ENCODE results near the gene HOXD10.

Gene HOXD10

DNA sequence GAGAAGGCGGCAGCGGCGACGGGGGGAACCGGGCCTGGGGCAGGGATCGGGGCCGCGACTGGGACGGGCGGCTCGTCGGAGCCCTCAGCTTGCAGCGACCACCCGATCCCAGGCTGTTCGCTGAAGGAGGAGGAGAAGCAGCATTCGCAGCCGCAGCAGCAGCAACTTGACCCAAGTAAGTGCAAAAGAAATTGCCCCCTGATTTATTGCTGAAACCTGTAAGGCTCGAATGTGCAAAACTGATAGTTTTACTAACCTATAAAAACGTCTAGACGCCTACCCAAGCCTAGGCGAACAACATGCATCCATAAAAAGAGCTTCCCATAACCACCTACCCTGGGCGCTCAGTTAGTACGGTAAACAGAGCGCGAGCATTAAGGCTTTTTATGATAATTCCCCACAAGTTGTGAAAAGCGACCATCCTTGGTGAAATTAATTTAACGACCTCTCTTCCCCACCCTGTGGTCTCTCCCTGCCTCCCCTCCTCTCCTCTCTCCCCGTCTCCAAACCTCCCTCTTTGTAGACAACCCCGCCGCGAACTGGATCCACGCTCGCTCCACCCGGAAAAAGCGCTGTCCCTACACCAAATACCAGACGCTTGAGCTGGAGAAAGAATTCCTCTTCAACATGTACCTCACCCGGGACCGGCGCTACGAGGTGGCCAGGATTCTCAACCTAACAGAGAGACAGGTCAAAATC, 7.0 kb downstream of the HOXD10 start:
- no peak for DNase-seq

DNA sequence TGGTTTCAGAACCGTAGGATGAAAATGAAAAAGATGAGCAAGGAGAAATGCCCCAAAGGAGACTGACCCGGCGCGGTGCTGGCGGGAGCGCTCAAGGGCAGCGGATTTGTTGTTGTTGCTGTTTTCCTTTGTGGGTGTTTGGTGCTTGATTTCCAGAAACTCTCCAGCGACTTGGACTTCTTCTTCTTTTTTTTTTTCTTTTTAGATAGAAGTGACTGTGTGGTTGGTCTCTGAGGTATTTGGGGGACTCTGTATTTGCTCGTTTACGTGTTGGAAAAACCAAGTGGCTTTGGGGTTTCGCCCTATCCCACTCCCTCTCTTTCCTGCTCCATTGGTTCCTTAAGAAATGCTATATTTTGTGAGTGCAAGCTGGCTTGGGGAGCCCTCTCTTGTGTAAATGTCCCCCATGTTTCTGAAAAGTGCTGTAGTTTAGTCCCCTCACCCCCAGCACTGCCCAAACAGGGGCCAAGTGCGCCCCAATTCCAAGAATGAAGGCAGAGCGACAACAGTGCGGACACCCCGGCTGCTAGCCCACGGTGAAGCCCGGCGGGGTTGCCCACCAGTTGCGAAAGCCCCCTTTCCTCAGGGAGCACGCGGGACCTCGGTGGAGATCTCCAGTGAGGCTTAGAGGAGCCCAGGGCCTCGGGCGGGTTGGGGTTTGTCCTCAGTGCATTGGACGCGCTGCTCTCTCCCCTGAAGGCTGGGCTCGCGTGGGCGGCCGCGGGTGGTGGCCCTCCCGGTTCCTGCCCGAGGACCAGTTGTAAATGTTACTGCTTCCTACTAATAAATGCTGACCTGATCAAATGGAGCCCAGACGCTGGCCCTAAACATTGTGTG, 7.8 kb downstream of the HOXD10 start:
- no peak for DNase-seq

DNA sequence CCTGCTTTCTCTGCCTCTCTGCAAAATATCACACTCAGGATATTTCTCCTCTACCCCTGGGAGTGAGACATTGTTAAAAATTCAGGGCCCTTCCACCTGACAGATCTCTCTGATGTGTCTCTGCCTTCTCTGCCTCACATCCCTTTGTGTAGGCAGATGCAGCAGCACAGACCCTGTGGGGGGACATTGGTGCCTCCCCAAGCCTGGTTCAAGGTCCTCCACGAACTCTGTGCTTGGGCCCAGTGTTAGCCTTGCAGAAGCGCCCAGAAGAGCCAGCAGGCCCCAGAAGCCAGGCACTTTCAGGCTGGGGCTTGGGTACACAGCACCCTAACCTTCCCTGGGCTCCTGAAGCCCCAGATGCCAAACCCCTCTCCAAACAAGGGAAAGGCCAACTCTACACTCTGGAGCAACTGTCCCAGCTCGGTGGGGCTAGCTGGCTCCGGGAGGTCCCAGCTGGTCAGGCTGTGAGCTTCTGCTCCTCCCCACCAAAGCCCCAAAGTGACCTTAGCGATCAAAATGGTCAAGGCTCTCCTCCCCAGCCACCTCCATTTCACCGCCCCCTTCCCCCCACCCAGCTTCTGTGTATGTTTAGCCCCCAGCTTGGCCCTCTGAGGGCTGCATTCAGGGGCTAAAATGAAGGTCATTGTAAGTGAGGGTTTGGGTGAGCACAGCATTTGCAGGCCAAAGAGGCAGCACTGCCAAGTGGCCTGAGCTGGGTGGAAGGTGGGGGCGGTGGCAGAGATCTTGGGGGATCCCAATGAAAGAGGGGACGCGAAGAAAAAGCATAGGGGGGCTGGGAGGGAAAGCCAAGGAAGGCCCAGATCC, 8.6 kb downstream of the HOXD10 start:
- no peak for DNase-seq

DNA sequence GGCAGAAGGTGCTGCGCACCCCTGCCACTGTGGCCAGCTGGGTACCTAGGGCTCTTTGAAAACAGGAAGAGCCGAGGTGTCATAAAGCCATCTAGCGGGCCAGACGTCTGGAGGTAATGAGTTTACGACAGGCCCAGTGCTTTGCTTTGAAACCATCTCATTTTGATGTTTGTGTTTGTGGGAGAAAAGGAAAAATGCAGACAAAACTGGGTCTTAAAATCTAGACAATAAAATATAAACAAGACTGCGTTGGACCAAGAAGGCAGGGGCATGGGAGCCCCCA, 9.1 kb downstream of the HOXD10 start:
- no peak for DNase-seq

DNA sequence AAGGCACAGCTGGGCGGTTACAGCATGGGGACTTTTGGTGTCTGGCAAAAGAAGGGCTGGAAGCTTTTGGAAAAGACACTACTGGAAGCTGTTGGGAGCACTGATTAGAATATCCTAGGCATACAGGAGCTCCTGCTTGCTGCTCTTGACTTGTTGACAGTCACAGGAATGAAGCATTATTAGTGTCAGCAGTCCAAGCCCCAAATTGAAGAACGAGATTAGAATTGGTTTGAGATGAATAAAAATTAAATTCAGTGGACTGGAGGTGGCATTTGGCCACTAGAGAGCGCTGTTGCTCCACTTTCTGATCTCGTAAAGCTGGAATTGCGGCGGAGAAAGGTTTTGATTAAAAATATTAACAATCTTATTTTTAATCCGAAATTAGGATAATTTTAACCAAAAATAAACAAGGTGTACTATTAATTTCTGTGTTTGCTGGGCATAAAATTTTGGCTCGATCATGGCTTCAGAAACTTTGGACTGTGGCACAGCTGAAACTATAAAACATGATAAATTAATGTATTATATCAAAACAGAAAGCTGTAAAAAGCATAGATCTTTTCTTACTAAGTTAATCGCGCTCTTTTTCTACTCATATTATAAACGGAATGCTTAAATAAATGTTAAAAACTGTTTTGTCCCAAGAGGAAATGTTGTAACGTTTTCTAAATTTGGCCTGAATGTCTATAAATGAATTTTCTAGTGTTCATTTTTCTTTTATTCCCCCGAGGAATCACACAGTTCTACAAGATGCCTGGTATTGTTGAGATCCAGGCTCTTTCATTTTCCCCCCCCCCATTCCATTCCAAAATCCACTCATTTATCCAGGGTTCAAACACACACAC, 10.6 kb downstream of the HOXD10 start:
- DNase-seq, result peak; percentile 58 to 61

DNA sequence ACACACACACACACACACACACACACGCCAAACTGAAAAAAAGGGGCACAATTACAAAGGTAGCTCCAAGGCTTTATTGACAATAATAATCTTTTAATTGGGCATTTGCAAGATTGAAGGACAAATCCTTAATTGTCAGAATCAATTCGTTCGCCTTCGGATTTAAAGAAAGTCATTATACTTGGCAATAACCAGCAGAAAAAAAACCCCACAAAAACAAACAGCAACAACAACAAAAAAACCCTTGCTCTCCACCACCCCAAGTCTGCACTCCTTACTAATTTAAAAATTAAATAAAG, 11.1 kb downstream of the HOXD10 start:
- no peak for DNase-seq

DNA sequence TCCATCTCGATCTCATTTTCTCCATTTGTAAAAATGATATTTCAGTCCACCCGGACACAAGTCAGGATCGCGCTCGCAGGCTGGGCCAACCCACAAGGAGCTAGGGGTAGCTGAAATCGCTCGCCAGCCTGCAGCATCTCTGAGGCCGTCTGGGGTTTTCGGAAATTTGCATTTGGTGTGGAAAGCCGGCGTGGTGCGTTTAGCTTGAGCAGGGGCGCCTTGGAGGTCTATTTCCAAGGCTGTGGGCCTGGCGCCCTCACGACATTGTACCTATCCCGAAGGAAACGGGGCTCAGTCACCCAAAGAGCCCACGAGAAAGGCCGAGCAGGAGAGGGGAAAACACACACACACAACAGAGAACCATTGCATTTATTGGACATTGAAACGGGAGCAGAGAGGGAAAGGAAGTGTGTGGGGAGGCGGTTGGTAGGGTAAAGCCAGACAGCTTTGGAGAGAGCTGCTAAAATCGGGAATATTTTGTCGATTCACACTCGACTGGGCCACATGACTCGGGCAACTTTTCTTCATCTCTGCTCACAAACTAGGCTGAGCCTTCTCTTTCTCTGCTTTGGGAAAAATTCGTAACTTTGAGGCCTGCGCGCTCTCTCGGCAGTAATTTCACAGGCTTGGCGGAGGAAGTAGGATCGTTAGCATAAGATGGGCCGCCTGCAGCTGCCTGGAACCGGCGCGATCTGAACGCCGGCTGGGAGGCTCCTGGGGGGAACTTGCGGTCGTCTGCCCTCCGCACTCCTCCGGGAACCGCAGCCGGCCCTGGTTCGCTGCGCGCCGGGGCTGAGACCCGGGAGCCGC, 11.8 kb downstream of the HOXD10 start:
- DNase-seq, result no peak

DNA sequence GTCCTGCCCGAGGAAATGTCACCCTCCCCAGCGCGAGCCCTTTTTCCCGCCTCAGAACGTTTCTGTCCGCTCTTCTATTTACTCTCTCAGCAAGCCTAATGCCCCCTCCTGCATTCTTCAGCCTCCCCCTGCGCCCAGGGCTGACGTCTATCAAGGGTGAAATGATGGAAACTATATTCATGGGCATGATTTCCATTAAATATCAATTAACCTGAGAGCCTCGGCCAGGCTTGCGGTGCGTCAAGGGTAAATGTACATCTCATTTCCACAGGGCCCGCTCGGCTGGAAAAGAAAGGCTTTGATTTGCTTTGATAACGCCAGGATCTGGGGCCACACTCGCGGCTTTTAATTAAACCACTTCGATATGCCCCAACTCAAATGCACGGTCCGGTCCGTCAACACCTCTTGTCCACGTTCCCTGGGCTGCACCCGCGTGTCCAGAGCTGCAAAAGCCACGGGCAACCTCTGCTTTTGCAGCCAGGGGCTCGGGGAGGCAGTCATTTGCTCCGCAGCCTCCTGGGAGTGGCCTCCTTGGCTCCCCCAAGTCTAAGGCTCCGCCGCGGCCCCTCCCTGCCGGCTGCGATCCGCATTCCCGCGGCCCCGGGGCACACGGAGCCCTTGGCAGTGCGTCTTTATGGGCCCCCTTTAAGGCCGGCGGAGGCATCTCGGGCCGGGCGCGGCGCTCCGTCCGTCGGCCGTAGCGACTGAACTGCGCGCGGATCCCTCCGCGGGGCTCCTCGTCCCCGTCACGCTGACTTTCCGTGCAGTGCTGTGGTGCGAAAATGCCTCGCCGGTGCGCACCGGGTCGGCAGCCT, 12.6 kb downstream of the HOXD10 start, which contains the start of gene HOXD8:
TSS of gene HOXD8 (plus strand) at position 724 of the 815 bp plus-strand sequence. CDS start 662 bp downstream, outside the sequence.
- DNase-seq, result no peak

DNA sequence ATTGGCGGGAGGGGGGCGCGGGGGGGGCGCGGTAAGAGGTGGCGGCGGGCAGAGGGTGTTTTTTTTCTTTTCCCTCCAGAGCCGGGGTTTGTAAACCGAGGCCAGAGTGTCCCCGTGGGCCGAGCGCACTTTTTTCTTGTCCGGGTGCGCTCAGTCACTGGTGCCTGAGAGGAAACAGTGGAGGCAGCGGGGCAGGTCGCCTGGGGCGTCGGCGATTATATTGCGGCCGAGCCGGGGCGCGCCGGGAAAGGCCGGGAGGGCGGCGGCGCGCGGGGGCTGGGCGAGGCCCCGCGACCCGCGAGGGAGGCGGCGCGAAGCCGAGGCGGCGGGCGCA, 13.2 kb downstream of the HOXD10 start:
- DNase-seq, result no peak

DNA sequence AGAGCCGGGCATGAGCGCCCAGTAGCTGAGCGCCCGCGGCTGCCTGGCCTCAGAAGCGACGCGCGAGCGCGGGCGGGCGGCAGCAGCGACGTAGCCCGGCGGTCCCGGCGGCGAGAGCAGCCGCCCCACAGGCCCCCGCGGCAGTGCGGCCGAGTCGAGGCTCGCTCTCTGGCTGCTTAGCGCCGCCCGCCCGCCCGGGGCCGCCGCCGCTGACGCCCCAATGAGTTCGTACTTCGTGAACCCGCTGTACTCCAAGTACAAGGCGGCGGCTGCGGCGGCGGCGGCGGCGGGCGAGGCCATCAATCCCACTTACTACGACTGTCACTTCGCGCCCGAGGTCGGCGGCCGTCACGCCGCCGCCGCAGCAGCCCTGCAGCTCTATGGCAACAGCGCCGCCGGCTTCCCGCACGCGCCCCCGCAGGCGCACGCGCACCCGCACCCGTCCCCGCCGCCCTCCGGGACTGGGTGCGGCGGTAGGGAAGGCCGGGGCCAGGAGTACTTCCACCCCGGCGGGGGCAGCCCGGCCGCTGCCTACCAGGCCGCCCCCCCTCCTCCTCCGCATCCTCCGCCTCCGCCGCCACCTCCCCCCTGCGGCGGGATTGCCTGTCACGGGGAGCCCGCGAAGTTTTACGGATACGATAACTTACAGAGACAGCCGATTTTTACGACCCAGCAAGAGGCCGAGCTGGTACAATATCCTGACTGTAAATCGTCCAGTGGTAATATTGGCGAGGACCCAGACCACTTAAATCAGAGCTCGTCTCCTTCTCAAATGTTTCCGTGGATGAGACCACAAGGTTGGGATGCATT, 13.8 kb downstream of the HOXD10 start:
- peak in 1 of 2 donors; percentile 12 for DNase-seq

DNA sequence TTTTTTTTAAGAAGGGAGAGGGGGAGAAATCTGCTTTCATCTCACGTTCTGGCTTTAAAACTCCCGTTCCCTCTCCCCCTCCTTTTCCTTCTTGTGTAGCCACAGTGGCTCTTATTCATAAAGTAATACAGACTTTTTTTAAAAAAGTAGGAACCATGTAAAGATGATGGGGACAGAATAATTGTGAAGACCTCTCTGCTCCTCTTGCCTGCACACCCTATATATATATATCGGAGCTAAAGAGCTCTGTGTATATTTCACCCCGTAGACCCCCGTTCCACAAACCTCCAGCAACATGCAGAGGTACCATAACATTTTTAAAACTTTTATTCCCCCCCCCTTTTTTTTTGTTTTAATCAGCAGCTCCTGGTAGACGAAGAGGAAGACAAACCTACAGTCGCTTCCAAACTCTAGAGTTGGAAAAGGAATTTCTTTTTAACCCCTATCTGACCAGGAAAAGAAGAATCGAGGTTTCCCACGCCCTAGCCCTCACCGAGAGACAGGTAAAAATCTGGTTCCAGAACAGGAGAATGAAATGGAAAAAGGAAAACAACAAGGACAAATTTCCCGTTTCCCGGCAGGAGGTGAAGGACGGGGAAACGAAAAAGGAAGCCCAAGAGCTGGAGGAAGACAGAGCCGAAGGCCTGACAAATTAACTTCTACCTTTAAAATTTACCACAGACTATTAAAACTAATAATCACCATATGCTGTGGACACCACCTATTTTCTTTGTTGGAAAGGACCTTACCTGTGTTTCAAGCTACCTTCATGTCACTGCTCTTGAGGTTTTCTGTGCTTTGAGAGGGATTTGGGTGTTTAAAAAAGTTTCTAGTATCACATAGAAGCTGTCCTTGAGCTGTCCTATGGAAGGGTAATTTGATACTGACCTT, 14.6 kb downstream of the HOXD10 start:
- DNase-seq, result no peak

DNA sequence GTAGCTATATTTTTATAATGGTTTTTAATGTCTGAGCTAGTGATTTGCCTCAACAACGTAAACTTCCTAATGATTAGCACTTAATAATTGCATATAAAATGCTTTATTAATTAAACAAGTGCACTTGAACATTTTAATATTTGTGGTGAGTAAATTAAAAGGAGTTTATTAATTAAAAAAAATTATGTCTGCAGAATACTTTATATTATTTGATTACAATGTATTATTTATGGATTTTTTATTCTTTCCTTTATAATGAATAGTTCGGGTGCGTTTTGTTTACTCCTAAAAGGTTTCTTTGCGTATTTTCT, 15.2 kb downstream of the HOXD10 start:
- no peak for DNase-seq

DNA sequence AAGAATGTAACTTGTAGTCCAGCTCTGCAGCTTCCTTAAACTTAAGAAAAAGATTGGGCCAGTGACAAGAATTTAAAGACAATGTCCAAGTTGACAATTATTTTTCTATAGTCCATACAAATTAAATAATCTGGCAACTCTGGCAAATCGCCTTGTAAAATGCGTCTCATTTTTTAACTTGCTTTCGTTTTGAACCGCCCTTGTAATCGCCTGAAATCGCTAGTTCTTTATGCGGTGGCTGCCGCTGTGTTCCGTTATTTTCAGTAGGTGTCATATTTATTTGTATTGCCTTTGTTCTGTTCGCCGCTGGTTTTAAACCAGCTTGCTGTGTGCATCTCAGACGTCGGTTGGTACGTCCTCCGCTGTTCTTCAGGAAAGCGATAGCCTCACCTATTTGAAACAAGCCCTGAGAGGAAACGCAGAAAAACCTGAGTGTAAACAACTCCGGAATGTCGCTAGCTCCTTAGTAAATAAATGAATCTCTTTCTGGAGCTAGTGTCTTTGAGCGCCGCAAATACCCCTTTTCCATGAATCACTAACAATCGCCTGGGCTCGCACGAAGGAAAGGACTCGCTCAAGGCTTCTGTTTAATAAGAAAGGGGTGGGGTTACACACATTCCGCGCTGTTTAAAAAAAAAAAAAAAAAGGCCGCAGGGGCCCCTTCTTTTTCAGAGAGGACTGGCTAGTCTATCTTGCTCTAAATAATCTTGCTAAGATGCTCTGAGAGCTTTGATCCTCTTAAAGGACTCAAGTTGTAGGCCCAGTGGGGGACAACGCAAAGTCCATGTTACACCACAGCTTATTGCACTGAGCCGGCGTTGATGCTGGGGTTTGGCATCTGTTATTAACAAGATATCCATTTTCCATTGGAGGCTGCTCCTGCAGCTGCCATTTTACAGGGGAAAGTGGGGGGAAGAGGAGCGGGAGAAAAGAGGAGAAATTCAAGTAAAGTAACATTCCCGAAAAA, 15.9 kb downstream of the HOXD10 start:
- peak in 1 of 2 donors; percentile 22 for DNase-seq

DNA sequence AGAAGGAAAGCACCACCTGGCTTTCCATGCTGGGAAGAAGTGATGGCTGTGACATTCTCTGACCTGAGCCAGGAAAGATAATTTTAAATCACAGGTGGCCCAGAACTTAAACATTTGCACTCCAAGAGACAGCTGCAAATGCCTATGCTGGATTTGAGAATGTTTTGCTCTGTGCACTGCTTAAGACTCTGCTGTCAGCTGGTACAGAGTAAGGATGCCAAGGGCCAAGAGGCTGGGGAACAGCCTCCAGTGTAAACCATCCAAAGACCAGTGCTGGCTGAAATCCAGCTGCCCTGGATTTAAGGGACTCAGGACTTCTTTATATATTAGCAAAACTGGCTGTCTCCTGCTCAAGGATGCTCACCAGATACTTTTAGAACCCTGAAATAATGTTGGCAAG, 16.8 kb downstream of the HOXD10 start:
- DNase-seq, result no peak

DNA sequence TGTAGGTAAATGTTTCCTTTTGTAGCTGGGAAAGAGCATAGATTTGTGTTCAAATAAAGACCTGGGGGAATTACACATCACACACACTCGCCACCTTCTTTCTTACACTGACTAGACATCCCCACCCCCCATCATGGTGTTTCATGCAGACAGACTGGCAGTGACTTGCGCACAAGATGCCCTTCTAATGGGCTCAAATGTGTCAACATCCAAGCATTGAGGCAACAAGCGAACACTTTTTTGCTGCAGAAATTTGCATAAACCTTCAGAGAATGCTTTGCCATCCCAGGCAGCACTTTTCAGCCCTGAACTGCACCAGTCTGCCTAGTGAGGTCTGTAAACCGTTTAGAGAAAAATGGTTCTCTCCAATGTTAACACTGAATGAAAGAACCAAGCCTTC, 17.5 kb downstream of the HOXD10 start:
- DNase-seq, result no peak

DNA sequence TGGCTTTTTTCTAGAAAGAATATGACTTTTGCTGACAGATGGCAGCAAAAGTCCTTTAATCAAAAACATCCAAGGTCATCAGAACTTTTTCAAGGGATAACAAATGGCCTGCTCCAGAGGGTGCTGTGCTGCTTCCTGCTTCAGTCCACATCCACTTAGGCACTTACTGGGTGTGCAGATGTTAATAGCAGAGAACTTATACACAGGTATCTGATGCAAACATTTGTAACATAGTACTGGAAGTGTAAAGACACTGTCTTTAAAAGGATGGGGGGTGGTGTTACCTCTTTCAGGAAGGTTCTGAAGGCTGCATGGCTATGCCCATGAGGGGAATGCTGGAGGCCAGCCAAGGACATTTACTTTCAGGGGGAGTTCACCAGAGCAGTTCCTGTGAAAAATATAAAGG, 18.5 kb downstream of the HOXD10 start:
- DNase-seq, result no peak

DNA sequence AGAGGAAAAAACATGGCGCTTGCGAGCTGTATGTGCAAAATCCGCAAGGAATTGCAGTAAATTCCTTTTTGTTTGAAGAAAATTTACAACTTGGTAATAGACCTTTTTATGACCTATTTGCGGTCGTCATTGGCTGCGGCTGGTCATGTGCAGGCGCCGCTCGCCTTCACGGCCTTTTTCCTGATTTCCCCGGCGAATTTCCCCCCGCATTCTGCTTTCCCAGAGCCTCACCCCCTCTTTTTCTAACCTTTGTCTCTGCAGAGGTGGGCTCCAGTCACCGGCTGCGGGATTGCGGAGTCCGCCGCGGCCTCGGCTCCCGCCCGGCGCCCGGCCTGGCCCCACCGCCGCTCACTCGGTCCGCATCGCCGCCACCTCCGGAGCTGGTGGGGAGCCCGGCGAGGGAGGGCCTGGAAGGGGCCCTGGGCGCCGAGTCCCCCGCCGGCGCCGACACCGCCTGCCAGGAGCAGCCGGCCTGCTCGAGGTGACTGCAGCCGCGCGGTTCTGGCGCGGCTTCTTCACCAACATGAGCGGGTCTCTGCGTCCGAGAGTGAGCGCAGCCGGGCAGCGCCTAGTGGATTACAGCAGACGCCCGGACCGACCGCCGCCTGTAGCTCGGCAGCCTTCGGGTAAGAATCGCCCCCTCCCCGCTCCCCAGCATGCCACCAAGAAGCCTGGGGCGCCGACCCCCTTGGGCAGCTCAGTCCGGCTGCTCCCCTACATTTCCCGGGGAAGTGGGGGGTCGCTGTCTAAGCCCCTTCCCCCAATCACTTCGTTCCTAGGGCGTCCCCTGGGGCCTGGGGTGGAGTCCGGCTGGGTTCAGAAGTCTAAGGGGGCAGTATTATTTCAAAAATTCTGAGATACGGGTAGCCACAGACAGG, 20.0 kb downstream of the HOXD10 start:
- DNase-seq, result no peak

All from inflammatory macrophage (primary cell).